ENCODE data around the gene PHACTR3.

DNA sequence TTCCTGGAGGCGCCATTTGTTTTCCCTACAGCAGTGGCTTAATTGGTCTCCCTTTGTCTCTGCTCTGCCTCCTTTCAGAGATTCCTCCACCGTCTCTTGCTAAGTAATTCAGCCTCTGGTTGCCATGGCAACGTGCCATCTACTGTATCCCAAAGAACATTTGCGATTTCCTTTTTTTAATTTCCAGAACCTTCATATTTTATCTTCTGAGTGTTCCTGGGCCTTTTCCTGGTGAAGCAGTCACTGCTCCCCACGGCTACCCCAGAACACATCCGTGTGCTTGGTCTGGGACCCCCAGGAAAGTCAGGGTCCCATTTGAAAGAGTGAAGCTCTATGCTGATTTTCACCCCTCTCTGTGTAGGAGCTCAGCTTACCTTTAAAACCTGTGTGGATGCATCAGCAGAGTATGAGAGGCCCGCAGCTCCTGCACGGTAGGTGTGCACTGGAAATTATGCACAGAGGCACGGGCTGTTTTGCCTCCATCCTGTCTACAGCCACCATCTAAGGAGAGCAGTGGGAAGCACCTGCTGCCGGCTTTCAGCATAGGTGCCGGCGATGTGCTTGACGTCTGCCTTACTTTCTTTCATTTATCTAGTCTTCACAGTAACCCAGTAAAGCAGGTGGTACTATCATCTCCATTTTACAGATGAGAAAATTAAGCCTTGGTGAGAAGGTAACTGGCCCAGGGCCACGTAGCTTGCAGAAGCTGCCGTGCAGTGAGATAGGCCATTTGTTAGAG is 206.3 kb downstream of the PHACTR3 start:
- TF ChIP-seq, protein P1, sequence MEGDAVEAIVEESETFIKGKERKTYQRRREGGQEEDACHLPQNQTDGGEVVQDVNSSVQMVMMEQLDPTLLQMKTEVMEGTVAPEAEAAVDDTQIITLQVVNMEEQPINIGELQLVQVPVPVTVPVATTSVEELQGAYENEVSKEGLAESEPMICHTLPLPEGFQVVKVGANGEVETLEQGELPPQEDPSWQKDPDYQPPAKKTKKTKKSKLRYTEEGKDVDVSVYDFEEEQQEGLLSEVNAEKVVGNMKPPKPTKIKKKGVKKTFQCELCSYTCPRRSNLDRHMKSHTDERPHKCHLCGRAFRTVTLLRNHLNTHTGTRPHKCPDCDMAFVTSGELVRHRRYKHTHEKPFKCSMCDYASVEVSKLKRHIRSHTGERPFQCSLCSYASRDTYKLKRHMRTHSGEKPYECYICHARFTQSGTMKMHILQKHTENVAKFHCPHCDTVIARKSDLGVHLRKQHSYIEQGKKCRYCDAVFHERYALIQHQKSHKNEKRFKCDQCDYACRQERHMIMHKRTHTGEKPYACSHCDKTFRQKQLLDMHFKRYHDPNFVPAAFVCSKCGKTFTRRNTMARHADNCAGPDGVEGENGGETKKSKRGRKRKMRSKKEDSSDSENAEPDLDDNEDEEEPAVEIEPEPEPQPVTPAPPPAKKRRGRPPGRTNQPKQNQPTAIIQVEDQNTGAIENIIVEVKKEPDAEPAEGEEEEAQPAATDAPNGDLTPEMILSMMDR (IDR thresholded peaks at IDR 0.05; ENCODE audit: insufficient read depth, low read depth, low read length), result no peak
- TF ChIP-seq EZH2 (IDR thresholded peaks at IDR 0.05; ENCODE audit: insufficient read depth, low read length), result no peak

Measured in astrocyte (in vitro differentiated cells and primary cell).